HG02943 (cell line): ENCODE results near the gene FAM222B.
"Not testable (repeated sequence)": the region's sequence is repeated elsewhere in the genome, so short reads cannot be mapped to it uniquely, and the experiment has no call there.

Source experiments
- ATAC-seq: cut with Tn5 transposase; IDR thresholded peaks from one replicate; pipeline ENCODE4 v1.9.1; 2021; ENCODE audit warnings: mild to moderate bottlenecking, low read depth, moderate library complexity; ENCODE audit not compliant: unreplicated experiment

The FAM222B gene

DNA sequence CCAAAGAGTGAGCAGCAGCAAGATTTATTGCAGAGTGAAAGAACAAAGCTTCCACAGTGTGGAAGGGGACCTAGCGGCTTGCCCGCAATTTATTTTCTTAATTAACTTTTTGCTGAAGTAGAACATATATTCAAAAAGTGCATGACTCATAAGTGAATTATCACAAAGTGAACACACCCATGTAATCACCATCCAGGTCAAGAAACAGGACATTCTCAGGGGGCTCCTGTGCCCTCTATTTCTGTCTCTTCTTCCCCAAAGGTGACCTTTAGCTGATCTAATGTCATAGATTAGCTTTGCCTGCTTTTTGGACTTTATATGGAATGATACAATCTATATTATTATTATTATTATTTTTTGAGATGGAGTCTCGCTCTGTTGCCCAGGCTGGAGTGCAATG, 32.2 kb upstream of the FAM222B start:
- no peak for ATAC-seq

DNA sequence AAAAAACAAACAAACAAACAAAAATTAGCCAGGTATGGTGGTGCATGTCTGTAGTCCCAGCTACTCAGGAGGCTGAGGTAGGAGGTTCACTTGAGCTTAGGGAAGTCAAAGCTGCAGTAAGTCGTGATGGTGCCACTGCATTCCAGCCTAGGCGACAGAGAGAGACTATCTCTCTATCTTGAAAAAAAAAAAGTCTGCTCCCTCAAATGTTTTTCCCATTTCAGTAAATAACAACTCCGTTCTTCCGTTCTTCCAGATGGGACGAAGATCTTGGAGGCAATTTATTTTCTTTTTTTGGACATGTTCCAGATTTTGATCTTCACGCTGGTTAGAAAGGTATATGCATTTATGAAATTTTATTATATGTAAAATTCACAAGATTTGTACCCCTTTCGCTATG, 31.2 kb upstream of the FAM222B start:
- ATAC-seq: no peak

DNA sequence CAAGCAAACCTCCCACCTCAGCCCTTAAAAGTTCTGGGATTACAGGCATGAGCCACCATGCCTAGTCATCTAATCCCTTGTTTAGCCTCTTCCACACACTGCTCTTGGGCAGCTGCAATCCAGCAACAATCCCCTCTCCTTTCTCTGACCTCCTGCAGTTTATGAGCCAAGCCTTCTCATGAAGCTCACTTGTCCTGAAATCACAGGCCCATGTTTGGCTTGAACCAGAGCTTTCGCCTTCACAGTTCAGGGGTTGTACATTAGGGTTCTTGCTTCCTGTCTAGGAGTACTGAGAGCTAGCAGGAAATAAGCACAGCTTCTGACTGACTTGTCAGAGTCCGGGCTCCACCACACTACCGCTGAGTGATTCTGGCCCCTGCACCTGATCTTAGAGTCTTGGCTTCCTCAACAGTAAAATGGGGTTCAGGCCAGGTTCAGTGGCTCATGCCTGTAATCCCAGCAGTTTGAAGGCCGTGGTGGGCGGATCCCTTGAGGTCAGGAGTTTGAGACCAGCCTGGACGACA, 28.5 kb upstream of the FAM222B start:
- peak; percentile 77 for ATAC-seq

GRCh38 chr17:28867276-28867675, 24.7 kb upstream of the FAM222B start:
- ATAC-seq: no peak

DNA sequence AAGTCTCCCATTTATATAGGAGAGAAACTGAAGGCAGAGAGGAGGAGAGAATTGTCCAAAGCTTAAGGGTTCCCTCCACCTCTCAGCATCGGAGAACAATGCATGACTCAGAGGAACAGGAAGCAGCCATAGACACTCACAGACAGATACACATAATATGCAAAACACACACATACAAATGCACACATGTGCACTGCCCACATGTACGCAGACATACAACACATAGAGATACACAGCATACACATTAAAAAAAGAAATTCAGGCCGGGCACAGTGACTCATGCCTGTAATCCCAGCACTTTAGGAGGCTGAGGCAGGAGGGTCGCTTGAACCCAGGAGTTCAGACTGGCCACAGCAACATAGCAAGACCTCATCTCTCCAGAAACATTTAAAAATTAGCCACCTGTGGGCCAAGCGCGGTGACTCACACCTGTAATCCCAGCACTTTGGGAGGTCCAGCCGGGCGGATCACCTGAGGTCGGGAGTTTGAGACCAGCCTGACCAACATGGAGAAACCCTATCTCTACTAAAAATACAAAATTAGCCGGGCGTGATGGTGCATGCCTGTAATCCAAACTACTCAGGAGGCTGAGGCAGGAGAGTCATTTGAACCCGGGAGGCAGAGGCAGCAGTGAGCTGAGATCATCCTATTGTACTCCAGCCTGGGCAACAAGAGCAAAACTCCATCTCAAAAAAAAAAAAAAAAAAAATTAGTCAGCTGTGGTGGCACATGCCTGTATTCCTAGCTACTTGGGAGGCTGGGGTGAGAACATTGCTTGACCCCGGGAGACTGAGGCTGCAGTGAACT, 23.6 kb upstream of the FAM222B start:
- no peak for ATAC-seq

- ATAC-seq: no peak
Observed at GRCh38 chr17:28864991-28865849, 22.6 kb upstream of the FAM222B start.

DNA sequence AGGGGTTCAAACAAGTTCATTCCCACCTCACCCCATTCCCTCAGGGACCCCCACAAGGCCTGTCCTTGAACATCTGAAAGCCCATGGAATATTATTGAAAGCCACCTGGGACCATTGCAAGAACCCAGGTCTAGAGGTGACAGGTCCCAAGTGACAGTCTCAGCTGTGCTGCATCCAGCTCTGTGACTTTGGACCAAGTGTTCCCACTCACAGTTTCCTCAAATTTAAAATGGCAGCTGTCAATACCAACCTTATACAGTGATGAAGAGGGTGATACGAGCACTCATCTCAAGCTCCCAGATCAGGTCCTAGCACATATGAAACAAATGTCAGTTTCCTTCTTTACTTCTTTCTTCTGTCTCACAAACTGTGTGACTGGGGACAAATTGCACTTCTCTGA, 21.4 kb upstream of the FAM222B start:
- no peak for ATAC-seq

GRCh38 chr17:28862561-28862960, 20.0 kb upstream of the FAM222B start:
- no peak for ATAC-seq

DNA sequence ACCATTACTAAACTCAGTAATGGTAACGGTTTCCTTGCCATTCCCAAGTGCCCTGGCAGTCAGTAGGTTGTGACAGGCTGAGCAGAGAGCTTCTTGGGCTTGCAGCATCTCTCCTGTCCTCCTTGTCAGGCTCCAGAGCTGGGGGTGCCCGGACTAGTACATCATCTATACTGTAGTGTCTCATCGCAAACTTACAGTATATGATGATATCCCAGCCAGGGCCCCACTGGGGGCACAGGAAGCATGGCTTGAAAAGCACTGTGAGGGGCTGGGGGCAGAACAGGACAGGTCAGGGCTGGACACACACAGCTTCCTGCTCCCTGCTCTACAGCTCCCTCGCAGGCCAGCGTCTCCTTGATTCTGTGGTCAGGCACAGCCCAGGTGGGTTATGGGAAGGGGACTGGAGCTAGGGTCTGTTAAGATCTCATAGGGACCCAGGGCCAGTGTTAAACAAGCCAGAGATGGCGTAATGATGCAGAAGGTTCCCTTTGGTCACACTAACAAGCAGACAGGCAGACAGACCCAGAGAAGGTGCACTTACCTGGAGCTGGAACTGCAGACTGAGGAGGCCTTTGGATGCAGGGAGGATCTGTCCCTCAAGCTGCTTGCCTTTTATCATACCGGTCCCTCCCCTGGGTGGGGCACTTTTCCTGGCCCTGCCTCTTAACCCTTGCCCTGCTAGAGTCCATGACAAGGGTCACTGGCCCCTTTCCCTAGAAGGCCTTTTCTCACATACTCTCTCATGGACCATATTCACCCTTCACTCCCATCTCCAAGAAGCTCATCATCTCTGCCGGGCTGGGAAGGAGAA, 19.0 kb upstream of the FAM222B start:
- ATAC-seq: no peak

DNA sequence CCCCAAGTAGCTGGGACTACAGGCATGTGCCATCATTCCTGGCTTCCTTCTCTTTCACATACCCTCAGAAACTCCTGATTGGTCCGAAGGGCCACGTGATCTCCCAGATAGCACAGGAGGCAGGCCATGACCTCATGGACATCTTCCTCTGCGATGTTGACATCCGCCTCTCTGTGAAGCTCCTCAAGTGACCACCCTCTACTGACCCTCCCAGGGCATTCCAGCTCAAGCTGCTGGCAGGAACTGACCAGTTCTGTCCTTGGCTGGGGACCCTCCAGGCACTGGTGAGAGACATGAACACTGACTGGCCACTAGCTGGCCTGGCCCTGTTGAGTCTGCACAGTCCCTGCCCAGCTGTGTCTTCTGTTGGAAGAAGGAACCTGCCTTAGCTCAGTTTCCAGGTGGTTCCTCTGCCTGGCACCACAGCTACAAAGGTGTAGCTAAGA, 17.8 kb upstream of the FAM222B start:
- ATAC-seq: no peak

DNA sequence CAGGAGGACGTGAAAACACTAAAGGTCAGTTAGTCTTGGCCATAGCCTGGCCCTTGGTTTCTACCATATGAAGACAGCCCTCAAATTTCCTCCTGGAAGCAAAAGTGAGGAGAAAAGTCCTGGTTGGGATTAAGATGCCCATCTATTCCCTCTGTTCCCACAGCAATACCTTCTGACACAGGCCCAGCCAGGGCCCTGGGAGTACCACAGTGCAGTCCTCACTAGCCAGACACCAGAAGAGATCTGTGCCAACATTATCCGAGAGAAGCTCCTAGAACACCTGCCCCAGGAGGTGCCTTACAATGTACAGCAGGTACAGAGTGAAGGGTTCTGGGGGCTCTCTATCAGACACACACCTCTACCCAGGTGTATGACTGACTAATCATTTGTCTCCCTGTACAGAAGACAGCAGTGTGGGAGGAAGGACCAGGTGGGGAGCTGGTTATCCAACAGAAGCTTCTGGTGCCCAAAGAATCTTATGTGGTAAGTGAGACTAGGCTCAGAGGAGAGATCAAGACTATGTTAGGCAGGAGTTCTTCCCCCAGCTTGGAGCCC, 16.3 kb upstream of the FAM222B start:
- ATAC-seq: no peak

- ATAC-seq: no peak
Observed at GRCh38 chr17:28857905-28858800, 15.6 kb upstream of the FAM222B start.

DNA sequence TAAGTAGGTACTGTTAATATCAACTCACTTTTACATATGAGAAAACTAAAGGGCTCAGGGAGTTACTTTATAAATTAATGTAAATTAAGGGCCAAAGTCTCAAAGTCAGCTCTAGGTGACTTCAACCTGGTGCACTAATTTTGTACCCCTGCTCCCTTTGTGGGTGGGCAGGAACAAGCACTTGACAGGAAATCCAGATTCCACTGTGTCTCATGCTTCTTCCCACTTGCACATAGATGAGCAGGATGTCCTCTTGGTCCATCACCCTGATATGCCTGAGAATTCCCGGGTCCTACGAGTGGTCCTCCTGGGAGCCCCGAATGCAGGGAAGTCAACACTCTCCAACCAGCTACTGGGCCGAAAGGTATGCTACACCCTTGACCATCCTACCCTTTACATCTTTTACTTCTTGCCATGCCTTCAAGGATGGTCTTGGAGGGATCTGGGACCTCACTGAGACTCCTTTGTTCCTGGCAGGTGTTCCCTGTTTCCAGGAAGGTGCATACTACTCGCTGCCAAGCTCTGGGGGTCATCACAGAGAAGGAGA, 13.5 kb upstream of the FAM222B start:
- no peak for ATAC-seq

DNA sequence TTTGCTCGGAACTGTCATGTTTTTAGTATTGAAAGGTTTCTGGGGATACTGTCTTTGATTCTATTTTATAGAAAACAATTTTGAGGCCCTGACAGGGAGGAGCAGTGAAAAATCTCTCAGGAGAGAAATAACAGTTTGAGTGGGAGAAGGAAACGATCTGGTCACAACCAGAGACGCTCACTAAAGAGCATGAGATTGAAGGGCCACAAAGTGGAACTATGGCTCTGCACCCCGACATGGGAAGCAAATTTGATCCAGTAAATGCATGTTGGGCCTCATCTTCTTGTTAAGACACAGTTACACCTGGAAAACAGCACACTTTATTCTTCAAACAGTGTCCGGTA, 12.7 kb upstream of the FAM222B start:
- ATAC-seq: no peak

- peak; percentile 91 for ATAC-seq
Observed at GRCh38 chr17:28854457-28855335, 12.1 kb upstream of the FAM222B start, which contains the start of gene ERAL1. TSS of gene ERAL1 (plus strand) at chr17:28855016. CDS start at chr17:28855035, 19 bp downstream.

GRCh38 chr17:28853295-28853694, 10.7 kb upstream of the FAM222B start:
- ATAC-seq: no peak

- ATAC-seq: no peak
Observed at GRCh38 chr17:28849281-28849680, 6.7 kb upstream of the FAM222B start.

DNA sequence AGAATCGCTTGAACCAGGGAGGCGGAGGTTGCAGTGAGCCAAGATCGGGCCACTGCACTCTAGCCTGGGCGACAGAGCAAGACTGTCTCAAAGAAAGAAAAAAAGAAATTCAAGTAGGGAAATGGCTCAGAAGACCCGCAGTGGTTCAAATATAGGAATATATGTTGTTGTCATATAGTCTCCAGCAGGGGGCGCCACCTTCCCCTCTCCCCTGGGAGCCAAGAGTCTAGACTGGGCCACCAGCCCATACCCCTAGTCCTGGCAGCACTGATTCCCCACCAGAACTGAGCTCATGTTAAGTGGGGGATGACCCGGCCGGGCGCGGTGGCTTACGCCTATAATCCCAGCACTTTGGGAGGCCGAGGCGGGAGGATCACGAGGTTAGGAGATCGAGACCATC, 6.1 kb upstream of the FAM222B start:
- not testable (repeated sequence) for ATAC-seq
